Measurements from ENCODE around the gene ACTL6B.

GRCh38 chr7:100686201-100686821 is 30.1 kb upstream of the ACTL6B start:
- TF ChIP-seq TAF1 (IDR thresholded peaks at IDR 0.05; ENCODE audit: low read depth) (no peak), MXI1 (conservative IDR thresholded peaks at IDR 0.05; ENCODE audit: poor library complexity, severe bottlenecking) (no peak), REST (IDR thresholded peaks at IDR 0.05; ENCODE audit: borderline replicate concordance) (no peak), CTCF (IDR thresholded peaks at IDR 0.05; ENCODE audit: poor library complexity, severe bottlenecking) (no peak), EZH2 (IDR thresholded peaks at IDR 0.05; ENCODE audit: borderline replicate concordance, insufficient read depth, low read length, poor library complexity, severe bottlenecking) (no peak), SMC3 (conservative IDR thresholded peaks at IDR 0.05; ENCODE audit: poor library complexity) (no peak)

Measured in neural cell (in vitro differentiated cells).